Neural crest cell (in vitro differentiated cells): Measurements from ENCODE around the gene R3HDML. TPM values are rescaled to one million over a fixed set of nuclear protein-coding genes. Genes with fewer than 3 reads are reported as not detected.
A peak's percentile ranks its signal among the peaks of the same experiment; 100 is the strongest.
"Not testable (repeated sequence)": the region's sequence is repeated elsewhere in the genome, so short reads cannot be mapped to it uniquely, and the experiment has no call there.

Experiments used
- DNase-seq: peaks from one replicate; pipeline ENCODE4 v3.0.0; 2021; ENCODE audit warnings: low read depth, mixed read lengths, low spot score
- H3K27ac Mint-ChIP-seq: one replicate; pipeline ENCODE4 v1.8.0; 2021; ENCODE audit warnings: mild to moderate bottlenecking, mixed read lengths; ENCODE audit not compliant: unreplicated experiment
- H3K27me3 Mint-ChIP-seq: 2 replicates; pipeline ENCODE4 v1.8.0; 2021; ENCODE audit warnings: low read depth, mild to moderate bottlenecking, mixed read lengths
- H3K36me3 Mint-ChIP-seq: 2 replicates; pipeline ENCODE4 v1.8.0; 2021; ENCODE audit warnings: low read depth, mild to moderate bottlenecking, mixed read lengths
- H3K4me1 Mint-ChIP-seq: 2 replicates; pipeline ENCODE4 v1.8.0; 2021; ENCODE audit warnings: mixed read lengths
- H3K4me3 Mint-ChIP-seq: one replicate; pipeline ENCODE4 v1.8.0; 2021; ENCODE audit warnings: mild to moderate bottlenecking, mixed read lengths
- H3K9me3 Mint-ChIP-seq: 2 replicates; pipeline ENCODE4 v1.8.0; 2021; ENCODE audit warnings: mixed read lengths
- CTCF ChIP-seq: fragments of 200-600 bp; sonication (generic); conservative IDR thresholded peaks from 2 replicates; pipeline ENCODE4 v1.5.0; 2021; ENCODE audit warnings: antibody characterized with exemption, mild to moderate bottlenecking
- total RNA-seq: library from RNA; stranded (reverse); gene quantifications from 2 replicates; pipeline ENCODE4 v1.2.1, GENCODE V29; 2021

The R3HDML gene
- total RNA-seq, 1 donor from 2014 or later: not detected

- Mint-ChIP-seq H3K36me3 (no peaks in the 10 kb centered on the region), H3K4me3 (no peak overlapping the region), H3K27ac (peak overlapping the region; percentile 50), H3K27me3 (no peaks in the 10 kb centered on the region), H3K9me3 (no peaks in the 10 kb centered on the region), H3K4me1 (peaks cover 10% of the 10 kb centered on the region)
- no peak for TF ChIP-seq CTCF
- DNase-seq: no peak
Measured at GRCh38 chr20:44344723-44345122, 7.9 kb downstream of the R3HDML start.

DNA sequence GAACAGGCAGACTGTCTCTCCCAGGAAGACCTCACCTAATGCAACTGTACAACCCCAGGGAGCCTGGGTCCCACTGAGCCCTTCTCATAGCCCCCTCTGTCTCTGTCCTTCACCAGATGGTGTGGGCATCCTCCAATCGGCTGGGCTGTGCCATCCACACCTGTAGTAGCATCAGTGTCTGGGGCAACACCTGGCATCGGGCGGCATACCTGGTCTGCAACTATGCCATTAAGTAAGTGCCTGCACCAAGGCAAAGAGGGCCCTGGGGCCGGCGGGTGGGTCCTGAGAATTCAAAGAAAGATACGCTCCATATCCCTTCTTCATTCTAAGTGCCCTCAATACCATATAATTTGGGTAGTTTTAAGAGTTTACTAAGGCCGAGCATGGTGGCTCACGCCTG lies 8.3 kb downstream of the R3HDML start:
- no peak for DNase-seq
- Mint-ChIP-seq H3K27ac (peak overlapping the region; percentile 50), H3K36me3 (no peaks in the 10 kb centered on the region), H3K4me1 (peaks cover 10% of the 10 kb centered on the region), H3K27me3 (no peaks in the 10 kb centered on the region), H3K4me3 (no peak overlapping the region), H3K9me3 (no peaks in the 10 kb centered on the region)
- TF ChIP-seq CTCF: no peak

DNA sequence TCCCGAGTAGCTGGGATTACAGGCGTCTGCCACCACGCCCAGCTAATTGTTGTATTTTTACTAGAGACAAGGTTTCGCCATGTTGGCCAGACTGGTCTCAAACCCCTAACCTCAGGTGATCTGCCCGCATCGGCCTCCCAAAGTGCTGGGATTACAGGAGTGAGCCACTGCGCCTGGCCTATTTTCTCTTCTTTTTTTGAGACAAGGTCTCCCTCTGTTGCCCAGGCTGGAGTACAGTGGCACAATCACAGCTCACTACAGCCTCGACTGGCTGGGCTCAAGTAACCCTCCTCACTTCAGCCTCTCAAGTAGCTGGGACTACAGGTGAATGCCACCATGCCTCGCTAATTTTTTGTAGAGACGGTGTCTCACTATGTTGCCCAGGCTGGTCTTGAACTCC lies 9.1 kb downstream of the R3HDML start:
- not testable (repeated sequence) for H3K4me3 Mint-ChIP-seq, H3K27me3 Mint-ChIP-seq, H3K36me3 Mint-ChIP-seq, DNase-seq, H3K9me3 Mint-ChIP-seq
- peak overlapping the region; percentile 43 for H3K27ac Mint-ChIP-seq
- peaks cover 15% of the 10 kb centered on the region for H3K4me1 Mint-ChIP-seq

GRCh38 chr20:44348168-44348659 lies 11.4 kb downstream of the R3HDML start:
- no peak for DNase-seq
- no peaks in the 10 kb centered on the region for H3K27me3 Mint-ChIP-seq
- no peaks in the 10 kb centered on the region for H3K36me3 Mint-ChIP-seq
- H3K4me1 Mint-ChIP-seq: peaks cover 18% of the 10 kb centered on the region
- H3K9me3 Mint-ChIP-seq: no peaks in the 10 kb centered on the region
- H3K4me3 Mint-ChIP-seq: no peak overlapping the region
- TF ChIP-seq CTCF: no peak
- no peak overlapping the region for H3K27ac Mint-ChIP-seq

DNA sequence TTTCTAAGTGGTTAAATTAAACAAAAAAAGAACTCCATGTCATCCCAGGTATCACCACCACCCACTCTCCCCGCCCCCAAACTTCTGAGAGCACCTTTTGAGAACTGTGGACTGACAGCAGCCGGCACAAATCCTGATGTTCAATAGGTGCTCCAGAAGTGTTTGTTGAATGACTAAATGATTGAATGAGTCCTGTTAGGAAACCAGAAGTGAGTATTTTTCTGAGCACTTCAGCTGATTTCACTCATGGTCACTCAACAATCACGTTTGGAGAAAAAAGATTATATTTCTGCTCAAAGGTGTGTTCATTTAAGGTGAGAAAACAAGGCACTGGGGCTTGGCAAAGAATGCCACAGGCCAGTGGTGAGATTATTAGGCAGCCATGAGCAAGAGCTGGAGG lies 12.5 kb downstream of the R3HDML start:
- TF ChIP-seq CTCF: no peak
- Mint-ChIP-seq H3K4me3 (no peak overlapping the region), H3K27me3 (no peaks in the 10 kb centered on the region), H3K36me3 (no peaks in the 10 kb centered on the region), H3K9me3 (no peaks in the 10 kb centered on the region), H3K27ac (no peak overlapping the region), H3K4me1 (peaks cover 18% of the 10 kb centered on the region)
- no peak for DNase-seq

DNA sequence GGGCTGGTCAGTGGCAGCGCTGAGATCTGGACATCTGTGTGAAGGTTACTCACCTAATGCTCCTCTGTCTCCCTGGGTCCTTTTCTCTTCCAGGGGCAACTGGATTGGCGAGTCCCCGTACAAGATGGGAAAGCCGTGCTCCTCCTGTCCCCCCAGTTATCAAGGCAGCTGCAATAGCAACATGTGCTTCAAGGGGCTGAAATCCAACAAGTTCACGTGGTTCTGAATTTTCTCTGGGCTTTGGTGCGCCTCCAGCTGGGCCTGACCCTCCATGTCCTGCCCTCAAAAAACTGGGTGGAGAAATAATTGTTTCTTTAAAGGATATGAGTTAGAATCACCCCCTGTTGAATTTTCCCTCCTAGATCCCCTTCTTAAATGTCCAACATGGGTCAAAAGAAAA lies 13.7 kb downstream of the R3HDML start:
- H3K27ac Mint-ChIP-seq: no peak overlapping the region
- no peak overlapping the region for H3K4me3 Mint-ChIP-seq
- TF ChIP-seq CTCF: no peak
- no peaks in the 10 kb centered on the region for H3K36me3 Mint-ChIP-seq
- no peaks in the 10 kb centered on the region for H3K27me3 Mint-ChIP-seq
- DNase-seq: no peak
- peaks cover 18% of the 10 kb centered on the region for H3K4me1 Mint-ChIP-seq
- H3K9me3 Mint-ChIP-seq: no peaks in the 10 kb centered on the region
